ENCODE measurements around the gene ZNG1A. TPM values are rescaled to one million over a fixed set of nuclear protein-coding genes. Genes with fewer than 3 reads are reported as not detected.
"Not testable (repeated sequence)": the region's sequence is repeated elsewhere in the genome, so short reads cannot be mapped to it uniquely, and the experiment has no call there.

Gene ZNG1A
- total and polyA plus RNA-seq, 2 donors (not counting 1 experiment from before 2014, with no cell fraction given) = 14.0 to 59.9 TPM

DNA sequence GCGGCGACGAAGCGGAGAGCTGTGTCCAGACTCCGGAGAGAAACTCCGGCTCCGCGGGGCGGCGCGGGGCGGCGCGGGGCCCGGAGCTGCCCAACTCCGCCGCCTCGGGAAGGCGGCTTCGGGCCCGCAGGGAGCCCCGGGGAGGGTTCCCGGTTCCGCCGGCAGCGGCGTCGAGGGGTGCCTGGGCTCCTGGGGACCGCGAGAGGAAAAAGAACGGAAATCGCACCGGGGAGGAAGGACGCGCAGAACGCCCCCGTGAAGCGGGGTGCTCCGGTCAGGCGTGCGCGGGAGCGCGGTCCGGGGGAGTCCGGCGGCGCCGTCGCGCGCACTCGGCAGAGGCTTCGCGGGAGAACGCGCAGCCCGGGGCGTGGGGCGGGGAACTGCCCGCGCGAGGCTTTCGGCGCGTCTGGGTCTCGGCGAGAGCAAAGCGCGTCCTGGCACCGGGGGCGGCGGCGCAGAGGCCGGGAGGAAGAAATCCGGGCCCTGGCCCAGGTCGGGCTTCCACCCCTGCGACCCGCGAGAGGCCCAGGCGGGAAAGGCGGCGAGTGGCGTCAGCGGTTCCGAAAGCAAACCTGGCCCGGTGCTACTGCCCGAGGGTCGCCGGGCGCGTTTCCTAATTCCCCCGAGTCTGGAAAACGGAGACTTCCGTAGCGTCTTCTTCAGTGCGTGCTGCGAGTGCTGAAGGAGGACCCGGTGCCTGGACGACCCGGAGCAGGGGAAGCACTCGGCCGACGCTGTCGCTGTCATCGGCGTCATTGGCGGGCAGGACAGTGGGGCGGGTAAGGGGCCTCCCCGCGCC, 65.2 kb downstream of the ZNG1A start:
- Histone ChIP-seq H2AFZ (ENCODE audit: insufficient read depth, low read depth, low read length, poor library complexity, severe bottlenecking) (peak overlapping the region; percentile 51), H3K9ac (ENCODE audit: low read length) (peak overlapping the region; percentile 56), H3K4me2 (replicated peaks; ENCODE audit: low read depth, low read length, poor library complexity, severe bottlenecking) (peak overlapping the region; percentile 64), H3K4me3 (ENCODE audit: control extremely low read depth in 1 of 5, extremely low read depth in 1 of 5, insufficient read depth in 1 of 5, low read depth in 2 of 5, low read length in 4 of 5) (peak overlapping the region in 4 of 5 experiments; percentile 22 to 51 (median 46)), H3K4me1 (ENCODE audit: control insufficient read depth in 2 of 2, insufficient read depth in 2 of 2, low read length in 2 of 2) (peaks cover 15 to 36% of the 10 kb centered on the region in 2 donors), H3K9me3 (ENCODE audit: control extremely low read depth in 1 of 3, control insufficient read depth in 2 of 3, insufficient read depth in 1 of 3, low read length in 2 of 3) (peaks cover 0 to 31% (median 0%) of the 10 kb centered on the region in 3 donors), H3K27me3 (replicated peaks in 1 of 4; ENCODE audit: control extremely low read depth in 1 of 4, control insufficient read depth in 3 of 4, insufficient read depth in 4 of 4, low read length in 3 of 4) (peaks cover 0 to 37% (median 19%) of the 10 kb centered on the region in 4 experiments)
- POLR2A ChIA-PET; intact Hi-C loops (cut with micrococcal nuclease); CTCF ChIA-PET; H3K79me2 ChIP-seq (ENCODE audit: control insufficient read depth, insufficient read depth, low read length); H3K36me3 ChIP-seq (replicated peaks in 1 of 2; ENCODE audit: control extremely low read depth in 1 of 2, control insufficient read depth in 1 of 2, extremely low read depth in 1 of 2, insufficient read depth in 2 of 2, low read length in 1 of 2); H3K27ac ChIP-seq (ENCODE audit: low read length in 2 of 2); H3K9me3 Mint-ChIP-seq (ENCODE audit: insufficient read depth); H4K20me1 ChIP-seq (ENCODE audit: control insufficient read depth, insufficient read depth, low read length, poor library complexity, severe bottlenecking): not testable (repeated sequence)
- DNase-seq = peak; percentile 68
- Mint-ChIP-seq H3K4me1 (peaks cover 33% of the 10 kb centered on the region), H3K27ac (peak overlapping the region; percentile 79), H3K4me3 (peak overlapping the region; percentile 92), H3K27me3 (peaks cover 41% of the 10 kb centered on the region)
- 4% methylated on average over 100 of the region's 111 CpGs for WGBS (ENCODE audit: insufficient coverage)
- peak; percentile 74 for ATAC-seq (ENCODE audit: low read depth)
- peak; percentile 78 for TF ChIP-seq EZH2 (IDR thresholded peaks at IDR 0.05; ENCODE audit: borderline replicate concordance, insufficient read depth, low read depth, low read length, poor library complexity, severe bottlenecking)

DNA sequence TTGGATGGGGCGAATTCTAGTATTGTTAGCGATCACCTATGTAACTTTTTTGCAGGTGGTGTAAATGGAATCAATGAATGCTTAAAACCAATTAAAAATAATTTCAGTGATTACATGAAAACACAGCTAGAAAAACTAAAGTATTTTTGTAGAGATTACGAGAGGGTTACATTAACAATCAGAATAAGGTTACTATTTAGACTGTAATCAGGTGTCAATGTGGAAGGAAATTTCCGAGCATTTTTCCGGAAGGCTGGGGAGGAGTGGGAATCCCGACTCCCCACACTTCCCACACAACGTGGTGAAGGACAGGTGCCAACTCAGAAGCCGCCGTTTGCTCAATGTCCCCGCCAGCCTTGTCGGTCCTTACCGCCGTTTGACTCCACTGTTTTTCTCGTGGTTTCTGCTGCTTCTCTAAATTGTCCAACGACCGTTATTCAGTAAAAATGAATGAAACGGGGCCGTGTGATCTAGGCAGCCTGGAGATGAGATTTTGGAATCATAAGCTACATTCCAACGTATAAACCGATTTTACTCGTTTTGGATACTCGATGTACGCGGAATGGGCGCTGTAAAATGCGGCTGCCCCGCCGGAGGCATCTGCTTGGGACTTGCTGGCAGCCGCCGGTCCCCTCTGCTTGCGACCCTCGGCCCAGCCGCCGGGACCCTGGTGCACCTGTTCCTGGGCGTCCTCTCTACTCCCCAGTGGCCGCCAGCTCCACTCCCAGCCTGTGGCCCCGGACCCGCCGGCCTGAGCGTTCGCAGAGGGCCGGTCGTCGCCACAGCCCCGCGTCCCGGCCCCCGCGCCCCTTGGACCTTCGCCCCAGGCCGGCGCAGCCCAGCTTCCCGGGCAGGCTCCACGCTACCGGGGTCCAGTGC, 66.0 kb downstream of the ZNG1A start:
- Histone ChIP-seq H3K4me2 (replicated peaks; ENCODE audit: low read depth, low read length, poor library complexity, severe bottlenecking) (peak overlapping the region; percentile 64), H3K27me3 (replicated peaks in 1 of 4; ENCODE audit: control extremely low read depth in 1 of 4, control insufficient read depth in 3 of 4, insufficient read depth in 4 of 4, low read length in 3 of 4) (peaks cover 0 to 37% (median 15%) of the 10 kb centered on the region in 4 experiments), H2AFZ (ENCODE audit: insufficient read depth, low read depth, low read length, poor library complexity, severe bottlenecking) (peak overlapping the region; percentile 51), H3K4me3 (ENCODE audit: control extremely low read depth in 1 of 5, extremely low read depth in 1 of 5, insufficient read depth in 1 of 5, low read depth in 2 of 5, low read length in 4 of 5) (peak overlapping the region in 1 of 5 experiments; percentile 47), H3K4me1 (ENCODE audit: control insufficient read depth in 2 of 2, insufficient read depth in 2 of 2, low read length in 2 of 2) (peaks cover 11 to 32% of the 10 kb centered on the region in 2 donors), H3K9me3 (ENCODE audit: control extremely low read depth in 1 of 3, control insufficient read depth in 2 of 3, insufficient read depth in 1 of 3, low read length in 2 of 3) (peaks cover 0 to 24% (median 0%) of the 10 kb centered on the region in 3 donors)
- H3K27ac Mint-ChIP-seq; H3K36me3 ChIP-seq (replicated peaks in 1 of 2; ENCODE audit: control extremely low read depth in 1 of 2, control insufficient read depth in 1 of 2, extremely low read depth in 1 of 2, insufficient read depth in 2 of 2, low read length in 1 of 2); POLR2A ChIA-PET; H3K9ac ChIP-seq (ENCODE audit: low read length); H3K27ac ChIP-seq (ENCODE audit: low read length in 2 of 2); H4K20me1 ChIP-seq (ENCODE audit: control insufficient read depth, insufficient read depth, low read length, poor library complexity, severe bottlenecking); intact Hi-C loops (cut with micrococcal nuclease); H3K79me2 ChIP-seq (ENCODE audit: control insufficient read depth, insufficient read depth, low read length); H3K9me3 Mint-ChIP-seq (ENCODE audit: insufficient read depth); ATAC-seq (ENCODE audit: low read depth); CTCF ChIA-PET: not testable (repeated sequence)
- WGBS (ENCODE audit: insufficient coverage) = 10% methylated on average over 7 of the region's 55 CpGs
- Mint-ChIP-seq H3K4me3 (peak overlapping the region; percentile 92), H3K4me1 (peaks cover 27% of the 10 kb centered on the region), H3K27me3 (peaks cover 42% of the 10 kb centered on the region)
- DNase-seq = peak; percentile 54

DNA sequence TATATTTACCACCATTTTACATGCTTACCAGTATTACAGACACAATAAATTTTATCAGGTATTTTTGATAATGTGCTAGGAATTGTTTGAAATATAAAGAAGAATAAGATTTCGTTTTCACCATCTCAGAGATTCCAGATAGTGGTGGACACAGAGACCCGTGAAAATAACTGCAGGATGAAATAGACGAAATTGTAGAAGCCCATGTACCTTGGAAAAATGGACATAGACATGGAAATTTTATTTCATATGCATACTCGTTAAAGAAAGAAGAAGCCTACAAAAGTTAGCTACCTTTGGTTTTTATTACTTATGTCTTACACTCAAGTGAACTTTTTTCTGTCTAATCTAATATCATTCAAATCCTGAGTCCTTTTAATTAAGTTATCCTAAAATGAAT, 68.2 kb downstream of the ZNG1A start:
- CTCF ChIA-PET; H2AFZ ChIP-seq (ENCODE audit: insufficient read depth, low read depth, low read length, poor library complexity, severe bottlenecking); H3K27ac ChIP-seq (ENCODE audit: low read length in 2 of 2); H3K4me3 ChIP-seq (ENCODE audit: control extremely low read depth in 1 of 5, extremely low read depth in 1 of 5, insufficient read depth in 1 of 5, low read depth in 2 of 5, low read length in 4 of 5); H4K20me1 ChIP-seq (ENCODE audit: control insufficient read depth, insufficient read depth, low read length, poor library complexity, severe bottlenecking); intact Hi-C loops (cut with micrococcal nuclease); H3K4me3 Mint-ChIP-seq; H3K36me3 ChIP-seq (replicated peaks in 1 of 2; ENCODE audit: control extremely low read depth in 1 of 2, control insufficient read depth in 1 of 2, extremely low read depth in 1 of 2, insufficient read depth in 2 of 2, low read length in 1 of 2); H3K9ac ChIP-seq (ENCODE audit: low read length); H3K9me3 Mint-ChIP-seq (ENCODE audit: insufficient read depth); H3K4me2 ChIP-seq (replicated peaks; ENCODE audit: low read depth, low read length, poor library complexity, severe bottlenecking); H3K79me2 ChIP-seq (ENCODE audit: control insufficient read depth, insufficient read depth, low read length); ATAC-seq (ENCODE audit: low read depth); H3K27ac Mint-ChIP-seq; POLR2A ChIA-PET; DNase-seq: not testable (repeated sequence)
- peaks cover 45% of the 10 kb centered on the region for H3K27me3 Mint-ChIP-seq
- WGBS (ENCODE audit: insufficient coverage) = no CpG with 5 or more reads among the region's 4 CpGs
- Histone ChIP-seq H3K9me3 (ENCODE audit: control extremely low read depth in 1 of 3, control insufficient read depth in 2 of 3, insufficient read depth in 1 of 3, low read length in 2 of 3) (peaks cover 0 to 19% (median 0%) of the 10 kb centered on the region in 3 donors), H3K4me1 (ENCODE audit: control insufficient read depth in 2 of 2, insufficient read depth in 2 of 2, low read length in 2 of 2) (peaks cover 11 to 21% of the 10 kb centered on the region in 2 donors), H3K27me3 (replicated peaks in 1 of 4; ENCODE audit: control extremely low read depth in 1 of 4, control insufficient read depth in 3 of 4, insufficient read depth in 4 of 4, low read length in 3 of 4) (peaks cover 0 to 35% (median 14%) of the 10 kb centered on the region in 4 experiments)
- H3K4me1 Mint-ChIP-seq = peaks cover 16% of the 10 kb centered on the region
